Right lobe of liver (tissue), 6 donors: Measurements from ENCODE around the gene FAM135A. TPM values are rescaled to one million over a fixed set of nuclear protein-coding genes. Genes with fewer than 3 reads are reported as not detected.
"Not testable (repeated sequence)": the region's sequence is repeated elsewhere in the genome, so short reads cannot be mapped to it uniquely, and the experiment has no call there.

ENCODE experiments used
- ATAC-seq, 4 donors: fragments of 200-7000 bp; cut with Tn5 transposase; one replicate each; pipeline ENCODE4 v1.9.1; 2020; ENCODE audit warnings: mild to moderate bottlenecking in 4 of 4, moderate library complexity in 4 of 4
- DNase-seq, 3 donors: peaks; one replicate each; pipeline ENCODE4 v3.0.0-alpha.2; 2020
- H3K27ac ChIP-seq, 3 donors: fragments of 200-600 bp; one replicate each; pipeline ENCODE4 v1.8.0; 2022
- H3K27me3 ChIP-seq, 2 donors: fragments of 200-600 bp; one replicate each; pipeline ENCODE4 v1.8.0; 2022
- H3K36me3 ChIP-seq, 4 donors: fragments of 200-600 bp; sonication (generic) in 1 of 4; one replicate each; pipeline versions ENCODE4 v1.5.1 to v1.8.0; 2017 to 2022; ENCODE audit warnings: control low read depth in 1 of 4
- H3K4me1 ChIP-seq, 4 donors: fragments of 200-600 bp; sonication (generic) in 1 of 4; one replicate each; pipeline versions ENCODE4 v1.5.1 to v1.8.0; 2017 to 2022; ENCODE audit warnings: control low read depth in 1 of 4
- H3K4me3 ChIP-seq, 3 donors: fragments of 200-600 bp; one replicate each; pipeline ENCODE4 v1.8.0; 2022
- H3K9me3 ChIP-seq, 4 donors: fragments of 200-600 bp; sonication (generic) in 1 of 4; one replicate each; pipeline versions ENCODE4 v1.5.1 to v1.8.0; 2017 to 2022; ENCODE audit warnings: control low read depth in 1 of 4
- POLR2A ChIP-seq: fragments of 450-650 bp; IDR thresholded peaks from one replicate; pipeline ENCODE4 v1.6.1; 2017; ENCODE audit warnings: antibody characterized with exemption, mild to moderate bottlenecking
- WGBS: methylation state at CpG from one replicate; pipeline ENCODE4 v1.1.6; 2018; ENCODE audit warnings: low coverage, low lambda C conversion rate; ENCODE audit not compliant: insufficient coverage; ENCODE audit errors: missing lambda C conversion rate; 5-methylcytosine and 5-hydroxymethylcytosine counted together
- intact Hi-C, 2 donors: fragments of 100-400 bp; cut with DNase I; formaldehyde crosslinking; loops; one replicate each; pipeline versions ENCODE4 v1.11.2 to v1.14.1; 2022
- total RNA-seq, 6 experiments: library from RNA; depleted of rRNA in 2 of 6; stranded (reverse); fragments of >200 nt in 2 of 6; fragmentation: NEBNext Ultra II Directional in 3 of 6; extraction: Animal tissue kit (Norgen Biotek cat#: 25700) in 3 of 6; gene quantifications; one replicate each; pipeline versions ENCODE4 v1.1.0 to v1.2.4, GENCODE V29; 2016 to 2023
- TF ChIP-seq, protein P1 (sequence below), 4 donors: fragments of 200-600 bp in 3 of 4; fragments of 450-650 bp in 1 of 4; IDR thresholded peaks; one replicate each; pipeline versions ENCODE4 v1.5.1 to v1.8.0; 2016 to 2022; ENCODE audit warnings: antibody characterized with exemption in 4 of 4, mild to moderate bottlenecking in 2 of 4
- donor health status: DM: no; HTN: yes; CAD: no.
- donor health status: DM: no; HTN: no; CAD: no.
- donor health status: DM: no; HTN: no; CAD: no.
- donor health status: DM: no; HTN: yes; CAD: no.
- donor health status: DM: no; HTN: yes; CAD: no.

Gene FAM135A
- total RNA-seq, 6 experiments from 2014 or later: 3.9 to 17.0 (median 8.0) TPM

- TF ChIP-seq, protein P1, sequence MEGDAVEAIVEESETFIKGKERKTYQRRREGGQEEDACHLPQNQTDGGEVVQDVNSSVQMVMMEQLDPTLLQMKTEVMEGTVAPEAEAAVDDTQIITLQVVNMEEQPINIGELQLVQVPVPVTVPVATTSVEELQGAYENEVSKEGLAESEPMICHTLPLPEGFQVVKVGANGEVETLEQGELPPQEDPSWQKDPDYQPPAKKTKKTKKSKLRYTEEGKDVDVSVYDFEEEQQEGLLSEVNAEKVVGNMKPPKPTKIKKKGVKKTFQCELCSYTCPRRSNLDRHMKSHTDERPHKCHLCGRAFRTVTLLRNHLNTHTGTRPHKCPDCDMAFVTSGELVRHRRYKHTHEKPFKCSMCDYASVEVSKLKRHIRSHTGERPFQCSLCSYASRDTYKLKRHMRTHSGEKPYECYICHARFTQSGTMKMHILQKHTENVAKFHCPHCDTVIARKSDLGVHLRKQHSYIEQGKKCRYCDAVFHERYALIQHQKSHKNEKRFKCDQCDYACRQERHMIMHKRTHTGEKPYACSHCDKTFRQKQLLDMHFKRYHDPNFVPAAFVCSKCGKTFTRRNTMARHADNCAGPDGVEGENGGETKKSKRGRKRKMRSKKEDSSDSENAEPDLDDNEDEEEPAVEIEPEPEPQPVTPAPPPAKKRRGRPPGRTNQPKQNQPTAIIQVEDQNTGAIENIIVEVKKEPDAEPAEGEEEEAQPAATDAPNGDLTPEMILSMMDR (IDR thresholded peaks at IDR 0.05): no peak
- TF ChIP-seq POLR2A: no peak
- ATAC-seq: no peak
- WGBS: 64% methylated on average over 3 of the region's 5 CpGs
- Histone ChIP-seq H3K4me1 (no peaks in the 10 kb centered on the region), H3K27ac (no peak overlapping the region), H3K36me3 (no peaks in the 10 kb centered on the region), H3K9me3 (no peaks in the 10 kb centered on the region), H3K4me3 (no peak overlapping the region), H3K27me3 (no peaks in the 10 kb centered on the region)
- intact Hi-C loops: no loop called here
- DNase-seq: no peak
These were observed 179.2 kb downstream of the FAM135A start for GRCh38 chr6:70592391-70593117.

DNA sequence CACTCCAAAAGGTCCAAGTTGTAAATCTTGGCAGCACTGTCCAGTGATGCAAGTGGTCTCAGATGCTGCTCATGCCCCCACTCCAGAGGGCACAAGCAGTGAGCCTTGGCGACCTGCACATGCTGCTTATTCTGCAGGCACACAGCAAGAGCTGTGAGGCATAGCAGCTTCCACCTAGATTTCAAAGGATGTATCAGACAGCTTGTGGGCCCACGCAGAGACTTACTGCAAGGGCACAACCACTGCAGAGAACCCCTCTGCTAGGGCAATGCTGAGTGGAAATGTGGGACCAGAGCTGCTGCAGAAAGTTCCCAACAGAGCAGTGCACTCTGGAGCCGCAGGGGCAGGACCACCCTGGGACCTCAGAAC is 179.8 kb downstream of the FAM135A start:
- Histone ChIP-seq H3K36me3 (no peaks in the 10 kb centered on the region), H3K9me3 (no peaks in the 10 kb centered on the region), H3K27ac (no peak overlapping the region), H3K4me1 (no peaks in the 10 kb centered on the region), H3K4me3 (no peak overlapping the region), H3K27me3 (no peaks in the 10 kb centered on the region)
- ATAC-seq (no peak), DNase-seq (no peak)
- TF ChIP-seq, protein P1 (IDR thresholded peaks at IDR 0.05): no peak
- TF ChIP-seq POLR2A: no peak
- WGBS: no CpG with 5 or more reads among the region's 3 CpGs
- intact Hi-C loops: no loop called here

- DNase-seq (no peak), ATAC-seq (no peak)
- Histone ChIP-seq H3K4me1 (no peaks in the 10 kb centered on the region), H3K9me3 (no peaks in the 10 kb centered on the region), H3K27ac (no peak overlapping the region), H3K36me3 (no peaks in the 10 kb centered on the region), H3K4me3 (no peak overlapping the region), H3K27me3 (no peaks in the 10 kb centered on the region)
- WGBS: 73% methylated on average over 4 of the region's 4 CpGs
- intact Hi-C loops: no loop called here
- TF ChIP-seq, protein P1 (IDR thresholded peaks at IDR 0.05): no peak
These were observed 185.9 kb downstream of the FAM135A start for GRCh38 chr6:70599187-70599586.

GRCh38 chr6:70601014-70601413 is 187.7 kb downstream of the FAM135A start:
- H3K4me1 ChIP-seq: no peaks in the 10 kb centered on the region
- H3K27ac ChIP-seq: no peak overlapping the region
- intact Hi-C loops: no loop called here
- WGBS: 0% methylated on average over 1 of the region's 3 CpGs
- ATAC-seq: no peak
- no peaks in the 10 kb centered on the region for H3K36me3 ChIP-seq
- H3K27me3 ChIP-seq: no peaks in the 10 kb centered on the region
- no peak overlapping the region for H3K4me3 ChIP-seq
- H3K9me3 ChIP-seq: no peaks in the 10 kb centered on the region
- DNase-seq: no peak
- TF ChIP-seq, protein P1 (IDR thresholded peaks at IDR 0.05): no peak
- TF ChIP-seq POLR2A: no peak

GRCh38 chr6:70604254-70604653 is 190.9 kb downstream of the FAM135A start:
- Histone ChIP-seq H3K4me3 (no peak overlapping the region), H3K9me3 (no peaks in the 10 kb centered on the region), H3K4me1 (no peaks in the 10 kb centered on the region), H3K27me3 (no peaks in the 10 kb centered on the region), H3K36me3 (no peaks in the 10 kb centered on the region), H3K27ac (no peak overlapping the region)
- WGBS: 83% methylated on average over 2 of the region's 6 CpGs
- no peak for ATAC-seq
- no peak for DNase-seq
- TF ChIP-seq, protein P1 (IDR thresholded peaks at IDR 0.05): no peak
- TF ChIP-seq POLR2A: no peak
- intact Hi-C loops: no loop called here

GRCh38 chr6:70607371-70607770 is 194.1 kb downstream of the FAM135A start:
- ATAC-seq, H3K4me3 ChIP-seq, H3K36me3 ChIP-seq, H3K4me1 ChIP-seq, intact Hi-C loops, H3K27ac ChIP-seq, H3K27me3 ChIP-seq, H3K9me3 ChIP-seq, DNase-seq: not testable (repeated sequence)
- 44% methylated on average over 2 of the region's 2 CpGs for WGBS

DNA sequence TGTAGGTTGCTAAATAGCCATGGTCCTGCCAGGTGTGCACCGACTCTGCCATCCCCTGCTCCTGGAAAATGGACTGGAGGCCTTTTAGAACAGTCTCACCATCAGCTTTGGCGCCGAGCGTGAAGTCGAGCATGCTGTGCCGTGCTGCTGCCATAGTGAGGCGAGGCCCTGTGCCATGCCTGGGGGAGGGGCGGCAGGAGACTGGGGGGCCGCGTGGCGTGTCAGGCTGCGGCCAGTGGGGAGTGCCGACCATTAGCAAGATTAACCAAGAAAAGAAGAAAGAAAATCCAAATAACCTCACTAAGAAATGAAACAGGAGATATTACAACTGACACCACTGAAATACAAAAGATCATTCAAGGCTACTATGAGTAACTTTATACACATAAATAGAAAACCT is 195.9 kb downstream of the FAM135A start:
- intact Hi-C loops, H3K36me3 ChIP-seq, H3K27me3 ChIP-seq, H3K9me3 ChIP-seq, H3K4me3 ChIP-seq, DNase-seq, H3K4me1 ChIP-seq, ATAC-seq, H3K27ac ChIP-seq: not testable (repeated sequence)
- whole genome bisulfite sequencing: 59% methylated on average over 3 of the region's 13 CpGs
